HUES64 (cell line): ENCODE measurements around the gene PTGER2.

Experiments used
- H3K27ac ChIP-seq: 2 replicates; pipeline ENCODE4 v1.7.0; 2013; ENCODE audit warnings: low read depth, low read length, inconsistent platforms
- H3K27me3 ChIP-seq: 2 replicates; pipeline ENCODE4 v1.6.1; 2013; ENCODE audit warnings: mild to moderate bottlenecking, low read length; ENCODE audit not compliant: insufficient read depth
- H3K36me3 ChIP-seq: 2 replicates; pipeline ENCODE4 v1.6.1; 2013; ENCODE audit warnings: mild to moderate bottlenecking, low read length; ENCODE audit not compliant: insufficient read depth
- H3K4me1 ChIP-seq: 2 replicates; pipeline ENCODE4 v1.6.1; 2013; ENCODE audit warnings: mild to moderate bottlenecking, low read length, moderate library complexity; ENCODE audit not compliant: insufficient read depth
- H3K4me3 ChIP-seq: 2 replicates; pipeline ENCODE4 v1.5.1; 2013; ENCODE audit warnings: mild to moderate bottlenecking, low read length, moderate library complexity
- H3K9ac ChIP-seq: 2 replicates; pipeline ENCODE4 v1.6.1; 2013; ENCODE audit warnings: mild to moderate bottlenecking, low read depth, low read length
- H3K9me3 ChIP-seq: 2 replicates; pipeline ENCODE4 v1.6.1; 2013; ENCODE audit warnings: low read depth, low read length; ENCODE audit not compliant: insufficient read depth
- WGBS: fragments of 150-250, 120-280 bp; methylation state at CpG from one replicate; pipeline ENCODE4 v1.1.7; 2013; ENCODE audit warnings: missing lambda C conversion rate; 5-methylcytosine and 5-hydroxymethylcytosine counted together

The PTGER2 gene

GRCh38 chr14:52342849-52343596, 28.9 kb downstream of the PTGER2 start:
- Histone ChIP-seq H3K27me3 (no peaks in the 10 kb centered on the region), H3K9ac (no peak overlapping the region), H3K27ac (no peak overlapping the region), H3K36me3 (no peaks in the 10 kb centered on the region), H3K4me1 (no peaks in the 10 kb centered on the region), H3K9me3 (no peaks in the 10 kb centered on the region), H3K4me3 (no peak overlapping the region)
- 80% methylated on average over 1 of the region's 1 CpG for WGBS

DNA sequence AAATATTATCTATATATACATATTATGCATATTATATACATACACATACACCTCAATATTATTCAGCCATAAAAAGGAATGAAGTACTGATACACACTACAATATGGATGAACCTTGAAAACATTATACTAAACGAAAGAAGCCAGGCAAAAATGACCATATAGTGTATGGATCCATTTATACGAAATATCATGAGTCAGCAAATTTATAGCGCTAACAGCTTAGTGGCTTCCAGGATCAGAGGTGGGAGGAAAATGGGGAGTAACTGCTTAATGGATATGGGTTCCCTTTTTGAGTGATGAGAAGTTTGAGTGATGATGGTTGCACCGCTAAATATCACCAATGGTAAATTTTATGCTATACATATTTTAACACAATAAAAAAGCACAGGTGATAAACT, 32.7 kb downstream of the PTGER2 start:
- no peak overlapping the region for H3K4me3 ChIP-seq
- H3K36me3 ChIP-seq = no peaks in the 10 kb centered on the region
- H3K27me3 ChIP-seq = no peaks in the 10 kb centered on the region
- no peaks in the 10 kb centered on the region for H3K9me3 ChIP-seq
- 98% methylated on average over 3 of the region's 4 CpGs for WGBS
- no peak overlapping the region for H3K27ac ChIP-seq
- H3K4me1 ChIP-seq = peaks cover 5% of the 10 kb centered on the region; the same call in 1 of the 2 replicates
- no peak overlapping the region for H3K9ac ChIP-seq

DNA sequence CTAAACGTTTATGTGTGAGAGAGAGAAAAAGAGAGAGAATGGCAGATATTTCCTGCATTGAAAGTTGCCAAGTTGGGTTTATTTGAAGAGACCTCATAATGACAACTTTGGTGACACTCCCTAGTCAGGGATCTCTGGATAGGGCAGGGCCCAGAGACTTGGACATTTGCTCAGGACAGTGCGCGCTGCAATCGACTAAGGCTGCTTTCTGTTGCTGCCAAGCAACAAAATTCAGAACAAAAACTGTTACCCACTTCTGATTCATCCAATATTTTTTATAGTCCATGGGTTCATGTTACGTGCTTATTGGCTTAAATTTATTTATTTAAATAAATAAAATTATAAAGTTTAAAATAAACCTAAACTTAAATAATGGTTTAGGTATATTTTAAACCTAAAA, 34.2 kb downstream of the PTGER2 start:
- H3K9ac ChIP-seq = no peak overlapping the region
- no peaks in the 10 kb centered on the region for H3K36me3 ChIP-seq
- peaks cover 5% of the 10 kb centered on the region; the same call in 1 of the 2 replicates for H3K4me1 ChIP-seq
- H3K27me3 ChIP-seq = no peaks in the 10 kb centered on the region
- H3K4me3 ChIP-seq = no peak overlapping the region
- WGBS = 90% methylated on average over 4 of the region's 5 CpGs
- H3K9me3 ChIP-seq = no peaks in the 10 kb centered on the region
- H3K27ac ChIP-seq = no peak overlapping the region

GRCh38 chr14:52348776-52349175, 34.7 kb downstream of the PTGER2 start:
- Histone ChIP-seq H3K27ac (no peak overlapping the region), H3K27me3 (no peaks in the 10 kb centered on the region), H3K9me3 (no peaks in the 10 kb centered on the region), H3K4me1 (peaks cover 5% of the 10 kb centered on the region; the same call in 1 of the 2 replicates), H3K4me3 (no peak overlapping the region), H3K9ac (no peak overlapping the region), H3K36me3 (no peaks in the 10 kb centered on the region)
- 47% methylated on average over 2 of the region's 2 CpGs for WGBS

- WGBS = 93% methylated on average over 2 of the region's 2 CpGs
- H3K4me1 ChIP-seq = peaks cover 5% of the 10 kb centered on the region; the same call in 1 of the 2 replicates
Measured at GRCh38 chr14:52349731-52350130, 35.6 kb downstream of the PTGER2 start.

GRCh38 chr14:52350445-52350844, 36.3 kb downstream of the PTGER2 start:
- no peaks in the 10 kb centered on the region for H3K36me3 ChIP-seq
- peaks cover 5% of the 10 kb centered on the region; the same call in 1 of the 2 replicates for H3K4me1 ChIP-seq
- no peak overlapping the region for H3K4me3 ChIP-seq
- H3K9ac ChIP-seq = no peak overlapping the region
- no peaks in the 10 kb centered on the region for H3K27me3 ChIP-seq
- H3K9me3 ChIP-seq = no peaks in the 10 kb centered on the region
- WGBS = 55% methylated on average over 3 of the region's 3 CpGs
- no peak overlapping the region for H3K27ac ChIP-seq

More at GRCh38 chr14:52349731-52350130, 35.6 kb downstream of the PTGER2 start:
- Histone ChIP-seq H3K36me3 (no peaks in the 10 kb centered on the region), H3K27me3 (no peaks in the 10 kb centered on the region), H3K9ac (no peak overlapping the region), H3K9me3 (no peaks in the 10 kb centered on the region), H3K4me3 (no peak overlapping the region), H3K27ac (no peak overlapping the region)

GRCh38 chr14:52351233-52352060, 37.3 kb downstream of the PTGER2 start:
- no peak overlapping the region for H3K9ac ChIP-seq
- H3K27ac ChIP-seq = no peak overlapping the region
- H3K36me3 ChIP-seq = no peaks in the 10 kb centered on the region
- no peaks in the 10 kb centered on the region for H3K27me3 ChIP-seq
- H3K4me3 ChIP-seq = no peak overlapping the region
- H3K4me1 ChIP-seq = peaks cover 5% of the 10 kb centered on the region; the same call in 1 of the 2 replicates
- H3K9me3 ChIP-seq = no peaks in the 10 kb centered on the region
- WGBS = 85% methylated on average over 7 of the region's 7 CpGs

- no peaks in the 10 kb centered on the region for H3K27me3 ChIP-seq
- H3K9ac ChIP-seq = no peak overlapping the region
- no peaks in the 10 kb centered on the region for H3K9me3 ChIP-seq
- no peaks in the 10 kb centered on the region for H3K36me3 ChIP-seq
- H3K27ac ChIP-seq = no peak overlapping the region
- no peak overlapping the region for H3K4me3 ChIP-seq
- H3K4me1 ChIP-seq = peaks cover 5% of the 10 kb centered on the region; the same call in 1 of the 2 replicates
- WGBS = 88% methylated on average over 3 of the region's 3 CpGs
Measured at GRCh38 chr14:52352061-52352491, 38.0 kb downstream of the PTGER2 start.

- Histone ChIP-seq H3K27me3 (no peaks in the 10 kb centered on the region), H3K27ac (no peak overlapping the region), H3K36me3 (no peaks in the 10 kb centered on the region), H3K9ac (no peak overlapping the region), H3K9me3 (no peaks in the 10 kb centered on the region), H3K4me3 (no peak overlapping the region), H3K4me1 (peaks cover 5% of the 10 kb centered on the region; the same call in 1 of the 2 replicates)
- 91% methylated on average over 4 of the region's 4 CpGs for WGBS
Measured at GRCh38 chr14:52352569-52352968, 38.5 kb downstream of the PTGER2 start.

GRCh38 chr14:52354242-52354641, 40.1 kb downstream of the PTGER2 start:
- Histone ChIP-seq H3K9me3 (no peaks in the 10 kb centered on the region), H3K9ac (no peak overlapping the region), H3K36me3 (no peaks in the 10 kb centered on the region), H3K4me1 (0 out of 2 replicates have a peak, but pooled peaks cover under 1% of the 10 kb centered on the region), H3K27me3 (no peaks in the 10 kb centered on the region), H3K4me3 (no peak overlapping the region), H3K27ac (no peak overlapping the region)

- no peak overlapping the region for H3K27ac ChIP-seq
- H3K9me3 ChIP-seq = no peaks in the 10 kb centered on the region
- WGBS = 91% methylated on average over 2 of the region's 2 CpGs
- no peaks in the 10 kb centered on the region for H3K4me1 ChIP-seq
- H3K36me3 ChIP-seq = no peaks in the 10 kb centered on the region
- H3K4me3 ChIP-seq = no peak overlapping the region
- no peak overlapping the region for H3K9ac ChIP-seq
- H3K27me3 ChIP-seq = no peaks in the 10 kb centered on the region
Measured at GRCh38 chr14:52355016-52355431, 40.9 kb downstream of the PTGER2 start.
